Tibial nerve (tissue), 4 donors: ENCODE results near the gene LRFN2.

Experiments
- CTCF ChIP-seq, 5 experiments: fragments of 200-600 bp in 3 of 5; fragments of 450-650 bp in 2 of 5; sonication (generic) in 3 of 5; IDR thresholded peaks; one replicate each; pipeline ENCODE4 v1.5.1; 2016 to 2019; ENCODE audit warnings: antibody characterized with exemption in 5 of 5, mild to moderate bottlenecking in 3 of 5, moderate library complexity in 2 of 5
- EP300 ChIP-seq, 2 donors: sonication (generic); formaldehyde crosslinking; IDR thresholded peaks; one replicate each; pipeline ENCODE4 v1.6.1; 2017; ENCODE audit warnings: antibody characterized with exemption in 2 of 2, mild to moderate bottlenecking in 1 of 2
- POLR2A ChIP-seq, 2 donors: fragments of 450-650 bp; IDR thresholded peaks; one replicate each; pipeline ENCODE4 v1.6.1; 2017; ENCODE audit warnings: antibody characterized with exemption in 2 of 2, mild to moderate bottlenecking in 2 of 2, moderate library complexity in 2 of 2

- TF ChIP-seq CTCF (IDR thresholded peaks at IDR 0.05) (no peak), POLR2A (IDR thresholded peaks at IDR 0.05) (no peak), EP300 (IDR thresholded peaks at IDR 0.05) (no peak)
These were observed 114.8 kb downstream of the LRFN2 start for GRCh38 chr6:40472353-40472752.
